Sigmoid colon (tissue), 7 donors: Measurements from ENCODE around the gene IL6ST. TPM values are rescaled to one million over a fixed set of nuclear protein-coding genes. Genes with fewer than 3 reads are reported as not detected.

Experiments
- DNase-seq: peaks from one replicate; pipeline ENCODE4 v3.0.0-alpha.2; 2019
- H3K27ac ChIP-seq, 4 donors: fragments of 200-600 bp; sonication (generic); one replicate each; pipeline ENCODE4 v1.5.1; 2016 to 2019; ENCODE audit warnings: mild to moderate bottlenecking in 1 of 4
- H3K27me3 ChIP-seq, 3 donors: fragments of 200-600 bp; sonication (generic); one replicate each; pipeline ENCODE4 v1.5.1; 2019; ENCODE audit warnings: mild to moderate bottlenecking in 1 of 3
- H3K36me3 ChIP-seq, 4 donors: fragments of 200-600 bp; sonication (generic); one replicate each; pipeline ENCODE4 v1.5.1; 2016 to 2019
- H3K4me1 ChIP-seq, 4 donors: fragments of 200-600 bp; sonication (generic); one replicate each; pipeline ENCODE4 v1.5.1; 2017 to 2019
- H3K4me3 ChIP-seq, 4 donors: fragments of 200-600 bp; sonication (generic); one replicate each; pipeline ENCODE4 v1.5.1; 2017 to 2019; ENCODE audit warnings: mild to moderate bottlenecking in 2 of 4, moderate library complexity in 1 of 4
- H3K9me3 ChIP-seq, 4 donors: fragments of 200-600 bp in 3 of 4; sonication (generic) in 3 of 4; one replicate each; pipeline versions ENCODE4 v1.5.1 to v1.6.1; 2013 to 2019
- EP300 ChIP-seq, 4 donors: sonication (generic); formaldehyde crosslinking; IDR thresholded peaks; one replicate each; pipeline ENCODE4 v1.6.1; 2017; ENCODE audit warnings: antibody characterized with exemption in 4 of 4
- POLR2A ChIP-seq, 2 donors: fragments of 450-650 bp; IDR thresholded peaks; one replicate each; pipeline ENCODE4 v1.6.1; 2016; ENCODE audit warnings: antibody characterized with exemption in 2 of 2, mild to moderate bottlenecking in 2 of 2, moderate library complexity in 2 of 2
- POLR2AphosphoS5 ChIP-seq, 4 donors: sonication (generic); formaldehyde crosslinking; IDR thresholded peaks; one replicate each; pipeline ENCODE4 v1.6.1; 2017; ENCODE audit warnings: antibody characterized with exemption in 4 of 4
- WGBS, 2 donors: extraction: QIAGEN DNeasy Blood & Tissue Kit; methylation state at CpG; one replicate each; pipeline ENCODE4 v1.1.7; 2013; 5-methylcytosine and 5-hydroxymethylcytosine counted together
- intact Hi-C: fragments of 100-400 bp; cut with DNase I; formaldehyde crosslinking; loops from one replicate; pipeline ENCODE4 v1.15.1; 2023
- polyA plus RNA-seq, 3 donors: library from polyadenylated mRNA; stranded (reverse); fragments of 200-250 nt; gene quantifications; one replicate each; pipeline ENCODE4 v1.2.3, GENCODE V29; 2013
- total RNA-seq, 4 donors: library from RNA; depleted of rRNA; stranded (reverse); fragments of >200 nt; gene quantifications; one replicate each; pipeline ENCODE4 v1.1.0, GENCODE V29; 2016
- TF ChIP-seq, protein P1 (sequence below), 4 experiments: fragments of 450-650 bp in 3 of 4; fragments of 200-600 bp in 1 of 4; IDR thresholded peaks; one replicate each; pipeline ENCODE4 v1.5.1; 2016 to 2019; ENCODE audit warnings: antibody characterized with exemption in 4 of 4, mild to moderate bottlenecking in 3 of 4, moderate library complexity in 2 of 4
- donor health status: healthy with polysubstance abuse.
- donor health status: Bipolar disorder and iron deficiency.
- donor health status: healthy.

The IL6ST gene
- total and polyA plus RNA-seq, 7 donors = 7.4 to 373 (median 206) TPM

DNA sequence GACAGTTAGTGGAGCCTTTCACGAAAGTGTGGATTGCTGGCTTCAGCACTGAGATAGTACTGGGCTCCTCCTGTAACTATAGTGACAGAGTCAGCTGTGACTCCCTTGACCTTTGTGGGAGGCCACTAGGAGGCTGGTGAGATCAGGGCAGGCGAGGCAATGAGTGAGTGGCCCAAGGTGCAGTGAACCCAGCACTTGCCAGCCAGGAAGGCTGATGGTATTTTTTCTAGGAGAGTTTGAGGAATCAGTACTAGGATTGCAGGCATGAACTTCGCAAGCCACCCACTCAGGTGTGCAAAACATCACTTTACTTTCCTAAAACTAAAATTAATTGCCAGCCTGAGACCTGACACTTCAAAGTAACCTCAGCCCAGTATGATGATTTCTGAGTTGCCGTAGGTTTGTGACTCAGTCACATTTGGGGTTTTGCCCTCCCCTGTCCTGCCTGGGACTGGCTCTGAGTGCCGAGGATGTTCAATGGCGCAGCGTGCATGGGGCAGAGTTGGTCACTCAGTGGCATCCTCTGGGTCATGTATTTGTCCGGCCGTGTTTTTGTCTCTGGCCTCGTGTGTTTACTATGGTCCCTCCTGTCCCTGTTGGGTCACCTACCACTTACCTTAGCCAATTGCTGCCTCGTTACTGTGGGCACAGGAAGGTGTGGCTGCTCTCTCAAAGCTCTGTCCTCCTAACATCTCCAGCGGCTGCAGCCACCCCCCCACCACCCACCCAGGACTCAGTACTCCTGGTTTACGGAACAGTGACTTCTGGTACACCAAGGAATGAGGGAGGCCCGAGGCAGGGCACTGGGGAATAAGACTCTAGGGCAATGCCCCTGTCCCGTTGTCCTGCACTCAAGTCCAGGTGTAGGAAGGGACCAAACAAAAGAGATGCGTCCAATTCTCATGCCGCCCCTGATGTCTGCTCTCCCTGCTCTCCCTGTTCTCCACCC lies 76.4 kb downstream of the IL6ST start:
- WGBS, 2 donors = 90 to 92% methylated on average over 17 of the region's 17 CpGs
- Histone ChIP-seq H3K36me3 (no peaks in the 10 kb centered on the region), H3K27ac (no peak overlapping the region), H3K4me3 (no peak overlapping the region), H3K4me1 (no peaks in the 10 kb centered on the region), H3K9me3 (no peaks in the 10 kb centered on the region), H3K27me3 (no peaks in the 10 kb centered on the region)
- intact Hi-C loops = no loop called here
- DNase-seq = no peak
- TF ChIP-seq EP300 (IDR thresholded peaks at IDR 0.05) (no peak), POLR2AphosphoS5 (IDR thresholded peaks at IDR 0.05) (no peak), POLR2A (IDR thresholded peaks at IDR 0.05) (no peak)
- TF ChIP-seq, protein P1, sequence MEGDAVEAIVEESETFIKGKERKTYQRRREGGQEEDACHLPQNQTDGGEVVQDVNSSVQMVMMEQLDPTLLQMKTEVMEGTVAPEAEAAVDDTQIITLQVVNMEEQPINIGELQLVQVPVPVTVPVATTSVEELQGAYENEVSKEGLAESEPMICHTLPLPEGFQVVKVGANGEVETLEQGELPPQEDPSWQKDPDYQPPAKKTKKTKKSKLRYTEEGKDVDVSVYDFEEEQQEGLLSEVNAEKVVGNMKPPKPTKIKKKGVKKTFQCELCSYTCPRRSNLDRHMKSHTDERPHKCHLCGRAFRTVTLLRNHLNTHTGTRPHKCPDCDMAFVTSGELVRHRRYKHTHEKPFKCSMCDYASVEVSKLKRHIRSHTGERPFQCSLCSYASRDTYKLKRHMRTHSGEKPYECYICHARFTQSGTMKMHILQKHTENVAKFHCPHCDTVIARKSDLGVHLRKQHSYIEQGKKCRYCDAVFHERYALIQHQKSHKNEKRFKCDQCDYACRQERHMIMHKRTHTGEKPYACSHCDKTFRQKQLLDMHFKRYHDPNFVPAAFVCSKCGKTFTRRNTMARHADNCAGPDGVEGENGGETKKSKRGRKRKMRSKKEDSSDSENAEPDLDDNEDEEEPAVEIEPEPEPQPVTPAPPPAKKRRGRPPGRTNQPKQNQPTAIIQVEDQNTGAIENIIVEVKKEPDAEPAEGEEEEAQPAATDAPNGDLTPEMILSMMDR (IDR thresholded peaks at IDR 0.05) = no peak

DNA sequence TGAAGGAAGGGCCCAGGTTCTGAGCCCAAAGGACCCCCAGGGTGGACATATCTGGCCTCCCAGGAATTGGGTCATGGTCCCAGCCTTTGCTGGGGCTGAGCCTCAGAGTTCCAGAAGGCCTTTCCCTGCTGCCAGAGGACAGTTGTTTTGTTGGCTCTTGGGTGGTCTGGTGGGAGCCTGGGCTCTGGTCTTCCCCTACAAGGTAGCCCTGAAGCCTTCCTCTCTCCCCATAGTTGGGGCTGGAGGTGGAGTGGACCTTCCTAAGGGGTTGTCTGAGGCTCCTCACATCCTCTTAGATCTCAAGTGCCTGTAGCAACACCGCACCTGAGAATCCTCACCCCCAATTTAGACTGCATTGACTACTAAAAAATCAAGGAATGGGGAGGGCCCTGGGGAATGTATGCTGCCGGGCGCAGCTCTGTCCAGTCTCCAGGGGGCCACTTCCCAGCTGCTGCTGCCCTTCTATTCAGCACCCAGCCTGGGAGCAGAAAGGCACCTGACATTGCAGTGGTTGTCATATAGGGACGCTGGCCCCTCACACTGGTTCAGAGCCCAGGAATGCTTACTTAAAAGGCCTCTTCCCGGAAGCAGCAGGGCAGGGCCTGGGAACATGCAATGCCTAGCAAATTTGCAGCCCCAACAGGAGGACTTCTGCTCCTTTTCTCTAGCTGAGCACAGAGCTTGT lies 77.2 kb downstream of the IL6ST start:
- Histone ChIP-seq H3K4me1 (no peaks in the 10 kb centered on the region), H3K9me3 (no peaks in the 10 kb centered on the region), H3K36me3 (no peaks in the 10 kb centered on the region), H3K27ac (no peak overlapping the region), H3K27me3 (no peaks in the 10 kb centered on the region), H3K4me3 (no peak overlapping the region)
- TF ChIP-seq POLR2AphosphoS5 (IDR thresholded peaks at IDR 0.05) = no peak
- TF ChIP-seq, protein P1 (IDR thresholded peaks at IDR 0.05) = no peak
- TF ChIP-seq EP300 (IDR thresholded peaks at IDR 0.05) = no peak
- no peak for TF ChIP-seq POLR2A (IDR thresholded peaks at IDR 0.05)
- WGBS, 2 donors = 91 to 95% methylated on average over 5 of the region's 5 CpGs
- intact Hi-C loops = no loop called here
- DNase-seq = no peak

DNA sequence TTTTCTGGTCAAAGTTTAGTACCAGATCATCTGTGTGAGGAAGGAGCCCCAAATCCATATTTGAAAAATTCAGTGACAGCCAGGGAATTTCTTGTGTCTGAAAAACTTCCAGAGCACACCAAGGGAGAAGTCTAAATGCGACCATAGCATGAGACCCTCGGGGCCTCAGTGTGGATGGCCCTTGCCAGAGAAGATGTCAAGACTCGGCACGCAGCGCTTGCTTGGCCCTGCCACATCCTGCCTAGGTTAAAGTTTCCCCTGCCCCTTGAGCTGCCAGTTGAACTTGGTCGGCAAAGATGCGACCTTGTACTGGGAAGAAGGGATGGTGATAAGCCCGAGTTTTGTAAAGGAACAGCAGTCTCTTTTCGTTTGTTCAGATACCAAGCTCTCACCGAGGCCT lies 77.8 kb downstream of the IL6ST start:
- no peak overlapping the region for H3K27ac ChIP-seq
- H3K27me3 ChIP-seq = no peaks in the 10 kb centered on the region
- no peak overlapping the region for H3K4me3 ChIP-seq
- DNase-seq = no peak
- H3K36me3 ChIP-seq = no peaks in the 10 kb centered on the region
- H3K9me3 ChIP-seq = no peaks in the 10 kb centered on the region
- WGBS, 2 donors = 77 to 86% methylated on average over 10 of the region's 10 CpGs
- TF ChIP-seq, protein P1 (IDR thresholded peaks at IDR 0.05) = no peak
- TF ChIP-seq POLR2A (IDR thresholded peaks at IDR 0.05) = no peak
- no peak for TF ChIP-seq POLR2AphosphoS5 (IDR thresholded peaks at IDR 0.05)
- TF ChIP-seq EP300 (IDR thresholded peaks at IDR 0.05) = no peak
- no peaks in the 10 kb centered on the region for H3K4me1 ChIP-seq
- intact Hi-C loops = no loop called here

DNA sequence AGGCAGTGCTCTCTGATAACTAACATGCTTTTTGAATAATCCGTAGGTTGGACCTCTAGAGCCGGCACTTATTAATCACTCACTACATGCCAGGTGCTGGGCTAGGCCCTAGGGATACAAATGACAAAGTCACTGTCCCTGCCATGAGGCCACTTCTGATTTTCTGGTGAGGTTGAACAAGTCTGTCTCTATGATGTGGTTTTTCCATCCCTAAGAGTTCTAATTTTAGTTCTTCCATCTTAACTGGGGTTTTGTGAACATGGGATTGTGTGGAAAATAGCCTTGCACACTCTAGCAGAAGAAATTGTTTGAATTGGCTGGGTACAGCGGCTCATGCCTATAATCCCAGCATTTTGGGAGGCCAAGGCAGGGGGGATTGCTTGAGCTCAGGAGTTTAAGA lies 79.0 kb downstream of the IL6ST start:
- Histone ChIP-seq H3K4me3 (no peak overlapping the region), H3K27ac (no peak overlapping the region), H3K36me3 (no peaks in the 10 kb centered on the region), H3K4me1 (no peaks in the 10 kb centered on the region), H3K9me3 (no peaks in the 10 kb centered on the region), H3K27me3 (no peaks in the 10 kb centered on the region)
- TF ChIP-seq, protein P1 (IDR thresholded peaks at IDR 0.05) = no peak
- no peak for TF ChIP-seq POLR2AphosphoS5 (IDR thresholded peaks at IDR 0.05)
- TF ChIP-seq EP300 (IDR thresholded peaks at IDR 0.05) = no peak
- no peak for TF ChIP-seq POLR2A (IDR thresholded peaks at IDR 0.05)
- intact Hi-C loops = no loop called here
- DNase-seq = no peak
- 90 to 94% methylated on average over 3 of the region's 3 CpGs for WGBS, 2 donors
